ENCODE measurements around the gene TMPRSS3.
A peak's percentile ranks its signal among the peaks of the same experiment; 100 is the strongest.

TMPRSS3 gene

DNA sequence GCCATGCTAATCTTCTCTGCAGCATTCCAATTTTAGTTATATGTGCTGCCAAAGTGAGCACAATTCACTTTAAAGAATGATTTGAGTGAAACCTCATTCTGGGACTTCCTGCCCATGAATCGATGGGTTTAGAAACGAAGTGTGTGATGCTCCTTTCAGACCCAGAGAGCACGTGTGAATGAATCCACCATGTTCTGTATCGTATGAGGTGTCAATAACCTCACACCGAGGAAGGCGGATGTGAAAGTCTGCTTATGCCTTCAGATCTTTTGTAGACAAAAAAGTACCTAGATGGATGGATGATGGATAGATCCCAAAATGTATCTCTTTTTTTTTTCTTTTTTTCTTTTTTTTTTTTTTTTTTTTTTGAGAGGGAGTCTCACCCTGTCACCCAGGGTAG lies 21.7 kb upstream of the TMPRSS3 start:
- no peaks in the 10 kb centered on the region for H3K9me2 ChIP-seq (replicated peaks; ENCODE audit: low read depth, low read length)
- H3K79me2 ChIP-seq (ENCODE audit: insufficient read depth, low read length): no peaks in the 10 kb centered on the region

DNA sequence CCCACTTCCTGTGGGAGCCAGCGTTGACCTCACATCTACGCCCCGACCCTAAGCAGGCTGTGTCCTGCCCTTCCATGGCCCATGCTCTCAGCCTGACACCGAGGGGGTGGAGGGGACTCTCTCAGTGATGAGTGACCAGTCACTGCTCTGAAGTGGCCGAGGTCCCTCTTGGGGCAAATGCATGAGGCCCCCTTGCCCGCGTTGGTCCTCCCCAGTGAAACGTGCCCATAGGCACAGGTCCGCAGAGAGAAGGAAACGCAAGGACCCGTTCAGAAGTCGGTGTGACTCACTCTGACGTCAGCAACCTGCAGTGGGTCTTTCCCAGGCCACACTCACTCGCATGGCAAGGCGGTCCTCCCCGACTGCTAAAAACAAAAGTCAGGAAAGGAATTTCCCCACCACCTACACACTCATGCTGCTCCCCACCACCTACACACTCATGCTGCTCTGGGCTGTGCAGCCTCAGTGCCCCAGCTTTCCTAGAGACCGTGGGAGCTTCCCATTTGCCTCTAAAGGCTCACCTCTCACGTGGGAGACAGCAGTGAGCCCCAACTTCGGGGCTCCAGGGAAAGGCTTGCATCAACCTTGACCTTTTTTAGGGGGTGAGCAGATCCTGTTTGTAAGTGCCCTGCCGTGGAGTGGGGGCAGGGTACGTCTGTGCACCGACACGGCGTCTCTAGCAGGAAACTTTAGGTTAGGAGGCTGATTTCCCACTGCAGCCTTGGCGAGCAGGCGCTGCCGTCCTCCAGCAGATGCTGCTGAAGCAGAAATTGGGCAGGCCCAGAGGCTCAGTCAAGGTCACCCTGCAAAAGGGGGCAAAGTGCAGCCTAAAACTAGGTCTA lies 19.3 kb upstream of the TMPRSS3 start:
- peak overlapping the region; percentile 45 for H3K9ac ChIP-seq (ENCODE audit: low read depth, low read length, poor library complexity, severe bottlenecking)
- H3K27me3 ChIP-seq (ENCODE audit: insufficient read depth, low read length, poor library complexity, severe bottlenecking): no peaks in the 10 kb centered on the region
- no peaks in the 10 kb centered on the region for H3K79me2 ChIP-seq (ENCODE audit: insufficient read depth, low read length)
- peaks cover 26% of the 10 kb centered on the region for H3K4me1 ChIP-seq (ENCODE audit: insufficient read depth, low read length, poor library complexity, severe bottlenecking)
- H3K4me2 ChIP-seq (ENCODE audit: low read depth, low read length, poor library complexity, severe bottlenecking): peak overlapping the region; percentile 45
- no peak overlapping the region for H3K4me3 ChIP-seq (ENCODE audit: low read length, poor library complexity, severe bottlenecking)
- no peak for TF ChIP-seq EZH2phosphoT487 (IDR thresholded peaks at IDR 0.05; ENCODE audit: borderline replicate concordance)
- TF ChIP-seq, protein P1, sequence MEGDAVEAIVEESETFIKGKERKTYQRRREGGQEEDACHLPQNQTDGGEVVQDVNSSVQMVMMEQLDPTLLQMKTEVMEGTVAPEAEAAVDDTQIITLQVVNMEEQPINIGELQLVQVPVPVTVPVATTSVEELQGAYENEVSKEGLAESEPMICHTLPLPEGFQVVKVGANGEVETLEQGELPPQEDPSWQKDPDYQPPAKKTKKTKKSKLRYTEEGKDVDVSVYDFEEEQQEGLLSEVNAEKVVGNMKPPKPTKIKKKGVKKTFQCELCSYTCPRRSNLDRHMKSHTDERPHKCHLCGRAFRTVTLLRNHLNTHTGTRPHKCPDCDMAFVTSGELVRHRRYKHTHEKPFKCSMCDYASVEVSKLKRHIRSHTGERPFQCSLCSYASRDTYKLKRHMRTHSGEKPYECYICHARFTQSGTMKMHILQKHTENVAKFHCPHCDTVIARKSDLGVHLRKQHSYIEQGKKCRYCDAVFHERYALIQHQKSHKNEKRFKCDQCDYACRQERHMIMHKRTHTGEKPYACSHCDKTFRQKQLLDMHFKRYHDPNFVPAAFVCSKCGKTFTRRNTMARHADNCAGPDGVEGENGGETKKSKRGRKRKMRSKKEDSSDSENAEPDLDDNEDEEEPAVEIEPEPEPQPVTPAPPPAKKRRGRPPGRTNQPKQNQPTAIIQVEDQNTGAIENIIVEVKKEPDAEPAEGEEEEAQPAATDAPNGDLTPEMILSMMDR (conservative IDR thresholded peaks at IDR 0.05; ENCODE audit: low read length): no peak
- H3K9me3 ChIP-seq (ENCODE audit: insufficient read depth, low read depth, low read length): peaks cover 5% of the 10 kb centered on the region; the same call in 1 of the 2 replicates
- H4K20me1 ChIP-seq (ENCODE audit: insufficient read depth, low read length, poor library complexity, severe bottlenecking): no peaks in the 10 kb centered on the region
- H3K36me3 ChIP-seq (ENCODE audit: insufficient read depth, low read length): peaks cover 30% of the 10 kb centered on the region; the same call in 1 of the 2 replicates
- H3F3A ChIP-seq (ENCODE audit: low read depth): no peaks in the 10 kb centered on the region
- H3K9me2 ChIP-seq (replicated peaks; ENCODE audit: low read depth, low read length): no peaks in the 10 kb centered on the region
- no peak overlapping the region for H2AFZ ChIP-seq (ENCODE audit: low read length)

More for the DNA sequence above, 21.7 kb upstream of the TMPRSS3 start:
- no peak overlapping the region for H2AFZ ChIP-seq (ENCODE audit: low read length)
- no peaks in the 10 kb centered on the region for H3K27me3 ChIP-seq (ENCODE audit: insufficient read depth, low read length, poor library complexity, severe bottlenecking)
- TF ChIP-seq EZH2phosphoT487 (IDR thresholded peaks at IDR 0.05; ENCODE audit: borderline replicate concordance): no peak
- TF ChIP-seq, protein P1 (conservative IDR thresholded peaks at IDR 0.05; ENCODE audit: low read length): no peak
- H3K4me2 ChIP-seq (ENCODE audit: low read depth, low read length, poor library complexity, severe bottlenecking): no peak overlapping the region
- no peak overlapping the region for H3K9ac ChIP-seq (ENCODE audit: low read depth, low read length, poor library complexity, severe bottlenecking)
- H3F3A ChIP-seq (ENCODE audit: low read depth): no peaks in the 10 kb centered on the region
- H3K36me3 ChIP-seq (ENCODE audit: insufficient read depth, low read length): peaks cover 27% of the 10 kb centered on the region; the same call in 1 of the 2 replicates
- no peak overlapping the region for H3K4me3 ChIP-seq (ENCODE audit: low read length, poor library complexity, severe bottlenecking)
- H3K4me1 ChIP-seq (ENCODE audit: insufficient read depth, low read length, poor library complexity, severe bottlenecking): peaks cover 35% of the 10 kb centered on the region
- H3K9me3 ChIP-seq (ENCODE audit: insufficient read depth, low read depth, low read length): peaks cover 15% of the 10 kb centered on the region
- no peaks in the 10 kb centered on the region for H4K20me1 ChIP-seq (ENCODE audit: insufficient read depth, low read length, poor library complexity, severe bottlenecking)

DNA sequence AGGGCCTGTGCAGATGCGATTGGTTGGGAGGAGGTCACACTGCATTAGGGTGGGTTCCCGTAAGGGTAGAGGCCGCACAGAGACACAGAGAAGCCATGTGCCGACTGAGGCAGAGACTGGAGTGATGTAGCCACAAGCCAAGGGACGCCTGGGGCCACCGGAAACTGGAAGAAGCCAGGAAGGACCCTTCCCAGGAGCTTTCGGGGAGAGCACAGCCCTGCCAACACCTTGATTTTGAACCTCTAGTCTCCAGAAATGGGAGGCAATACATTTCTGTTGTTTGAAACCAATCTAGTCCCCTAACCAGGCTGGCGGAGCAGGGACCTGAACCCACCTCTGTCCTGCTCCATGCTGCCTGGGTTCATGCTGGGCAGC lies 18.7 kb upstream of the TMPRSS3 start:
- TF ChIP-seq EZH2phosphoT487 (IDR thresholded peaks at IDR 0.05; ENCODE audit: borderline replicate concordance): no peak
- TF ChIP-seq, protein P1 (conservative IDR thresholded peaks at IDR 0.05; ENCODE audit: low read length): no peak
- Histone ChIP-seq H3K36me3 (ENCODE audit: insufficient read depth, low read length) (peaks cover 29% of the 10 kb centered on the region; the same call in 1 of the 2 replicates), H3K9me2 (replicated peaks; ENCODE audit: low read depth, low read length) (no peaks in the 10 kb centered on the region), H3K79me2 (ENCODE audit: insufficient read depth, low read length) (peaks cover 2% of the 10 kb centered on the region; the same call in 1 of the 2 replicates), H3K9ac (ENCODE audit: low read depth, low read length, poor library complexity, severe bottlenecking) (no peak overlapping the region), H3K4me1 (ENCODE audit: insufficient read depth, low read length, poor library complexity, severe bottlenecking) (peaks cover 26% of the 10 kb centered on the region), H4K20me1 (ENCODE audit: insufficient read depth, low read length, poor library complexity, severe bottlenecking) (no peaks in the 10 kb centered on the region), H3F3A (ENCODE audit: low read depth) (no peaks in the 10 kb centered on the region), H2AFZ (ENCODE audit: low read length) (no peak overlapping the region), H3K9me3 (ENCODE audit: insufficient read depth, low read depth, low read length) (peaks cover 4% of the 10 kb centered on the region; the same call in 1 of the 2 replicates), H3K4me3 (ENCODE audit: low read length, poor library complexity, severe bottlenecking) (no peak overlapping the region), H3K4me2 (ENCODE audit: low read depth, low read length, poor library complexity, severe bottlenecking) (no peak overlapping the region), H3K27me3 (ENCODE audit: insufficient read depth, low read length, poor library complexity, severe bottlenecking) (no peaks in the 10 kb centered on the region)
